Activated gamma-delta T cell treated with anti-CD3 and anti-CD28 coated beads, Interleukin-2, amount 50 U/mL, for 16 hours (primary cell): Measurements from ENCODE around the gene SPAG4.

Experiments
- DNase-seq: peaks from one replicate; pipeline ENCODE4 v3.0.0-alpha.2; 2020; ENCODE audit warnings: low read depth

The SPAG4 gene

GRCh38 chr20:35621560-35621946, 5.9 kb downstream of the SPAG4 start:
- DNase-seq: no peak

DNA sequence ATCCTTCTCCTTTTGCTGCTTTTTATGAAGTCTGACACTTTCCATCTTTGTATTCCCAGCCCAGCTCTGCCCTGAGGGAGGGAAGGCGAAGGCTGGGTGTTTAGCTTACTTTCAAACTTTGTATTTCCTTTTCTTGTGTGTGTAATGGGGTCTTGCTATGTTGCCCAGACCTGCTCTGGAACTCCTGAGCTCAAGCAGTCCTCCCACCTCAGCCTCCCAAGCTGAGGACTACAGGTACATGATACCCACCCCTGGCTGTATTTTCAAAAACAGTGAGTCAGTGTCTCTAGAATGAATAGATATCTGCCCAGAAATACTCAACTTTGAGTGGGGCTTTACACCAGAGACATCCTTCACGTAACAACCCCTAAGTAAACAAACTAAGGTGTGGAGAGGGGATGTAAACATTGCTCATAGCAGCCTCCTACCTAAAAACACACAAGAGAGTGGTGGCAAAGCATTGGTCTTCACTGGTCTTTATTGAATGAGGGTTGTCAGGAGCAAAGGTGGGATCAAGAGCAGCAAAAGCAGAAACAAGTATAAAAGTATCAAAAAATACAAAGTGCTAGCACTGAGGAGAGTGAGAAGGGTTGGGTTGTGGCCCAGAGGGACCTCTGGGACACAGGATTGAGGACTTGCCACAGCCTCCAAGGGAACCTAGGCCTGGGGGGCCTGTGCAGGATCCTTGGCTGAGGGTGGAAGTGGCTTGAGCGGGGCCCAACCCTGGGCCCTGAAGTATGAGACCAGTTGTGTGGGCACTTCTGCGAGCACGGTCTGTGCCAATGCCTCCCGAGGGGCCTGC, 10.2 kb downstream of the SPAG4 start:
- DNase-seq: no peak

GRCh38 chr20:35626386-35627001, 10.9 kb downstream of the SPAG4 start:
- DNase-seq: no peak

DNA sequence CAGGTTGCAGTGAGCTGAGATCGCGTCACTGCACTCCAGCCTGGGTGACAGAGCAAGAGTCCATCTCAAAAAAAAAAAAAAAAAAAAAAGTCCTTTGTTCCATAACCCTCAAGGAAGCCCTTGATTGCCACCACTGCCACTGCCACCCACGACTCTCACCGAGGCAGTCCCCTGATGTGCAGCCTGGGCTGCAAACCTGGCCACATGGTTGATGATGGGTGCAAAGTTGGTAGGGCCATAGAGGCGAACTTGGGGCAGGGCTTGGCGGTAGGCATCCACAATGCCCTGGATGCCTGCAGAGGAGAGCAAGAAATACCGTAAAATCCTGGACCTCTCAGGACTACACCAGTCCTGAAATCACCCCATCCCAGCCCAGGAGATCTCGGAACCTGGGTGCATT, 11.5 kb downstream of the SPAG4 start:
- no peak for DNase-seq

GRCh38 chr20:35629427-35630145, 14.0 kb downstream of the SPAG4 start:
- DNase-seq: no peak

- no peak for DNase-seq
These were observed 15.0 kb downstream of the SPAG4 start for GRCh38 chr20:35630636-35631035.

DNA sequence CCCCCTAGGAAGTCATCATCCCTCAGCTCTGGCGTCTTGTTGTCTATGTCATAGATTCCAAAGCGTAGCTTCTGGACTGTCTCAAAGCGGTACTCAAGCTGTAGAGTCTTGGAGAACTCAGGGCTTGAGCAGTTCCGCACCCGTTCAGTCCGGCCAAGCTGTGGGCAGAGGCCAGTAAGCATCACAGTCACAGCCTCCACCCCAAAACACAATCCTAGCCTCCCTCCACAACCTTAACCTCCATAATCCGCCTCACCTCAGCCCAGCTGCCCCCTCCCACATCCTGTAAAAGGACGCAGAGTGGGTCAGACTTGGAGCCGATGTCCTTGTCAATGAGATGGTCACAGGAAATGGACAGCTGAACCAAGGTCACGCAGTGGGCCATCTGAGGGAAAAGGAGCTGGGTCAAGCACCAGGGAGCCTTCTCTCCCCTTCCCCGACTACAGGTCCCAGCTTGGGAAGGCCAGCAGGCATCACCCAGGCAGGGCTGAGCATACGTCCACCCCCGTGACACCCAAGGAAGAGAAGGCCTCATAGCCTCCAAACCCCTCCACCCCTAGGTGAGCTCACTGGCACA, 17.0 kb downstream of the SPAG4 start:
- no peak for DNase-seq

- DNase-seq: no peak
These were observed 20.0 kb downstream of the SPAG4 start for GRCh38 chr20:35635652-35636051.

GRCh38 chr20:35636095-35636494, 20.5 kb downstream of the SPAG4 start:
- DNase-seq: no peak

DNA sequence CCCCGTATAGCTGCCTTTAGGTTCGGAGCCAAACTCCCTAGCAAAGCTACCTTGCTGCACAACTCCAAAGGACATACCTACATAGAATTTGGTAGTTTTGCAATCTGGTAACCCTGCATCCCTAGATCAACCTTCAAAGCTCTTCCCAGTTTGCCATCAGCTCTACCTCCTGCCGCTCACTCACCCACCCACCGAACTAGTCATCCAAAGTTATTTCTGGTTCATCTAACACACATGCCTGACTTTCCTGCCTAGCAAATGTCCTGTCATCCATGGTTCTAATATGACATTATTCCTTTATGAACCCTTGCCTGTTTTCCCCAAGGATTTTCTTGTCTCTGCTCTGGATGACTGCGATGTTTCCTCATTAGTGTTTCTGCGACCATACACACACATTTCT, 21.6 kb downstream of the SPAG4 start:
- no peak for DNase-seq

- no peak for DNase-seq
These were observed 23.1 kb downstream of the SPAG4 start for GRCh38 chr20:35638751-35639150.

- no peak for DNase-seq
These were observed 25.1 kb downstream of the SPAG4 start for GRCh38 chr20:35640724-35641123.

DNA sequence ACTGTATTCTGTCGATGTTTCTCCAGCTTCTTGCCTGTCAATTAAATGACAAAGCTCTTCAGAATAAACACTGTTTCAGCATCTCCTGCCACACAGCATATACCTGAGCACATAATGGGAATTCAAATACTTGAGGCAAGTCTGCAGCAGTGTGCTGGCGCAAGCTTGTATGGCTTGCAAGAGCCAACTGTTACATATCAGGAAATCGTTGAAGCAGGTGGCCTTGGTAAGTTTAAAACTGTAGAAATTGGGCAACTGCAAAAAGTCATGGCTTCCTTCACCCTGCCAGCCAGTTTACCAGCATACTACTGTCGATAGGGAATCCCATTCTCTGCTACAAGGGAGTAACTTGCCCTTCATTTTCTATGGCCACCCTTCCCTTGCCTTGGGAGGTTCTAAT, 26.1 kb downstream of the SPAG4 start:
- no peak for DNase-seq

DNA sequence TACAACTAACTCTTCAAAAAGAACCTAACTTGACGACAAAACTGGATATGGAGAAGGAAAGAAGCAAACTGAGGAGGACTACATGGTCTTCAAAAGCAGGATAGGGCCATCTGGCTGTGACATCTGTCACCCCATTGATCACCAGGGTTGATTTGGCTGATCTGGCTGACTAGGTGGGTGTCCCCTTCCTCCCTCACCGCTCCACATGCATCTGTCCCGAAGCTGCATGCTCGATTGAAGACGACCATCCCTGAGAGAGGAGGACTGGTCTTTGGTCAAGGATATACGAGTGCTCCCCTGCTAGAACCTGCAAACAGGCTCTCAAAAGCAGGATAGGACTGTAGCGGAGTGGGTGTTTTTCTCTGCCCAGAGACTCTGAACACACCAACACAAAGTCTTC, 27.4 kb downstream of the SPAG4 start:
- DNase-seq: no peak

DNA sequence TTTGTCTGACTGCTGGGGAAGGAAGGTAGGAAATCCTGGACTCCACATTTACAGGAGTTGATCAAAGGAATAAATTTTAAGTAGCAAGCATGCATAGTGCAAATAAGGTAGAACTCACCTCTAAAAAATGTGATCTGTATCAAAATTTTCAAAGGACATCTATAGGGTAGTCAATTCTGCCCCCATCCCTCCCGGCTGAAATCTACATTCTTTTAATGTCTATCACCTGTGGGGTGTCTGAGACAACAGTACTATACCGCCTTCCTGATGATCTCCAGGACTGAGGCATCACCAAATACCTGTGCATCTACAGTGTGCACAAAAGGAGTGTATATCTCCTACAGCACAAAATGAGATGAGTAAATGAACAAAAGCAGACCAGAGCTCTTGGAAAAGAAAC, 29.2 kb downstream of the SPAG4 start:
- no peak for DNase-seq

- DNase-seq: no peak
These were observed 33.2 kb downstream of the SPAG4 start for GRCh38 chr20:35648836-35649235.

- DNase-seq: no peak
These were observed 35.0 kb downstream of the SPAG4 start for GRCh38 chr20:35650632-35651031.

- DNase-seq: no peak
These were observed 36.3 kb downstream of the SPAG4 start for GRCh38 chr20:35651958-35652357.

GRCh38 chr20:35652641-35653429, 37.2 kb downstream of the SPAG4 start:
- DNase-seq: no peak

DNA sequence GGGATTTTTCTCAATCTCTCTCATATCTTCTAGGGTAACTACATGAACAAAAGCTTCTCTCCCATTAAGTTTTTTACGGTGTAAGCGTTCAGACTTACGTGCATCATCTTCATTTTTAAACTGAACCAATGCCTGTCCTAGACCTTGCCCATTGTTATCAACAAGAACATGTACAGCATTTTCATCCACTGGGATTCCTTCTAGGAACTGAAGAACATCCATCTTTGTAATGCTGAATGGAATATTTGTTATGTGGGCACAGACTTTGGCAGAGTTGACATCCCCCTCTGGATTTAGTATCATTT, 37.8 kb downstream of the SPAG4 start:
- no peak for DNase-seq

GRCh38 chr20:35653893-35654292, 38.3 kb downstream of the SPAG4 start:
- no peak for DNase-seq

DNA sequence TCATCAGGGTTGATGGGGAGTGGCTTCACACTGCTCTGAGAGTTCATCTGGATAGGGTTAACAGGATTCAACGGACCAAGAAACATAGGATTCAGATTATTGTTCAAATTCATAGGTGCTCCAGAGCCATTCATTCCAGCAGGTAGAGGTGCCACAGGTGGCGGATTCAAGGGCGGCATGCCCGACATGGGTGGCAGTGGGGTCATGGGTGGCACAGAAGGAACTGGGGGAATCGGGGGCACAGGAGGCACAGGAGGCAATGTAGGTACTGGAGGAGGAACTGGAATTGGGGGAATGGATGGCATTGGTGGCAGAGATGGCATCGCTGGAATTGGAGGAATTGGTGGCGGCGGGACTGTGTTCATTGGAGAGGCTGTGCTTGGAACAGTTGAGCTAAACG, 38.8 kb downstream of the SPAG4 start:
- no peak for DNase-seq
